BE2C (cell line): Measurements from ENCODE around the gene TFF3.

Experiments used
- DNase-seq: peaks from one replicate; pipeline ENCODE4 v3.0.0-alpha.2; 2020
- H3K27me3 ChIP-seq: fragments of 250-450 bp; sonication (Bioruptor Pico); 2 replicates; pipeline ENCODE4 v1.5.1; 2020; ENCODE audit warnings: mild to moderate bottlenecking
- H3K36me3 ChIP-seq: fragments of 250-450 bp; sonication (Bioruptor Pico); 2 replicates; pipeline ENCODE4 v1.5.1; 2020; ENCODE audit warnings: mild to moderate bottlenecking
- H3K4me1 ChIP-seq: fragments of 250-450 bp; sonication (Bioruptor Pico); 2 replicates; pipeline ENCODE4 v1.5.1; 2020
- H3K4me3 ChIP-seq: 2 replicates; pipeline ENCODE4 v1.5.1; 2011; ENCODE audit warnings: low read depth, low read length
- H3K9me3 ChIP-seq: fragments of 250-450 bp; sonication (Bioruptor Pico); 2 replicates; pipeline ENCODE4 v1.5.1; 2020
- TF ChIP-seq, protein P1 (sequence below): IDR thresholded peaks from 2 replicates; pipeline ENCODE4 v1.5.1; 2012; ENCODE audit warnings: mild to moderate bottlenecking, low read depth, low read length

TFF3 gene

GRCh38 chr21:42344631-42345030 lies 29.4 kb upstream of the TFF3 start:
- Histone ChIP-seq H3K27me3 (no peaks in the 10 kb centered on the region), H3K4me1 (no peaks in the 10 kb centered on the region), H3K4me3 (no peak overlapping the region), H3K9me3 (no peaks in the 10 kb centered on the region), H3K36me3 (no peaks in the 10 kb centered on the region)
- no peak for DNase-seq
- TF ChIP-seq, protein P1, sequence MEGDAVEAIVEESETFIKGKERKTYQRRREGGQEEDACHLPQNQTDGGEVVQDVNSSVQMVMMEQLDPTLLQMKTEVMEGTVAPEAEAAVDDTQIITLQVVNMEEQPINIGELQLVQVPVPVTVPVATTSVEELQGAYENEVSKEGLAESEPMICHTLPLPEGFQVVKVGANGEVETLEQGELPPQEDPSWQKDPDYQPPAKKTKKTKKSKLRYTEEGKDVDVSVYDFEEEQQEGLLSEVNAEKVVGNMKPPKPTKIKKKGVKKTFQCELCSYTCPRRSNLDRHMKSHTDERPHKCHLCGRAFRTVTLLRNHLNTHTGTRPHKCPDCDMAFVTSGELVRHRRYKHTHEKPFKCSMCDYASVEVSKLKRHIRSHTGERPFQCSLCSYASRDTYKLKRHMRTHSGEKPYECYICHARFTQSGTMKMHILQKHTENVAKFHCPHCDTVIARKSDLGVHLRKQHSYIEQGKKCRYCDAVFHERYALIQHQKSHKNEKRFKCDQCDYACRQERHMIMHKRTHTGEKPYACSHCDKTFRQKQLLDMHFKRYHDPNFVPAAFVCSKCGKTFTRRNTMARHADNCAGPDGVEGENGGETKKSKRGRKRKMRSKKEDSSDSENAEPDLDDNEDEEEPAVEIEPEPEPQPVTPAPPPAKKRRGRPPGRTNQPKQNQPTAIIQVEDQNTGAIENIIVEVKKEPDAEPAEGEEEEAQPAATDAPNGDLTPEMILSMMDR, result no peak

- Histone ChIP-seq H3K4me3 (no peak overlapping the region), H3K27me3 (no peaks in the 10 kb centered on the region), H3K9me3 (no peaks in the 10 kb centered on the region), H3K4me1 (no peaks in the 10 kb centered on the region), H3K36me3 (no peaks in the 10 kb centered on the region)
- TF ChIP-seq, protein P1, result no peak
- no peak for DNase-seq
Observed at GRCh38 chr21:42343963-42344510, 28.8 kb upstream of the TFF3 start.

DNA sequence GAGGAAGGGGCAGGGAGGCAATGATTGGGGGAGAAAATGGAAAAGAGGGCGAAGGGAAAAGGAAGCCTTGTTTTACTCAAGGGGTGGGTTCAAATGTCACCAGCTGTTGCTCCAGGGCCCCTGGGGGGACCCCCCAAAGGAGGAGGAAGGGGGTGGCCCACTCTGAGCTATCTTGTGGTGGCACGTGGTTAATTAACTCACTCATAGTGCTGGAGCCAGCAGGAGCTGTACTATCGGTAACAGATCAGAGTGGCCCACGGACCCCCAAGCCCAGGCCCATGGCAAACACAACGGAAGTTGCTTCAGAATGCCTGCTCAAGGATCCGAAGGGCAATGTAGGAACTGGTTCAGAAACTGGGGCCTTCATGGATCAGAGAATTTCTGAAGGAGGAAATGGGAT lies 28.3 kb upstream of the TFF3 start:
- H3K4me3 ChIP-seq, result no peak overlapping the region
- no peaks in the 10 kb centered on the region for H3K4me1 ChIP-seq
- H3K36me3 ChIP-seq, result no peaks in the 10 kb centered on the region
- H3K9me3 ChIP-seq, result no peaks in the 10 kb centered on the region
- no peaks in the 10 kb centered on the region for H3K27me3 ChIP-seq
- DNase-seq, result no peak
- TF ChIP-seq, protein P1, result no peak

DNA sequence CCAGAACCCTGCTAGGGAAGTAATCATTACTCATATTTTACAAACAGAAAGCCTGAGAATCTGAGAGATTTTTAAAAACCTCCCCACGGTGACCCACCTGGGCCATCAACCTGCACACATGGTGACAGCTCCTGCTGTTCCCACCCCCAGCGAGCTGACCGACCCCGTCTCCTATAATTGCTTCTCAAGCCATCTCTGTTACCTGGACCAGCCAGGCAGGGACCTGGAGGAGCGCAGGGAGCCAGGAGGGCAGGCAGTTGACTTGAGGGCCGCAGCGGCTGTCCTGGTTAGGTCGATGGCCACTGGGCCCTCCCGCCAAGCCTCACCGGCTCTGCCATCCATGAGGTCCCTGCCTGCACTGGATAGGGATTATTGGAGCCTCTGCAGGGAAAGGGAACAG lies 27.9 kb upstream of the TFF3 start:
- Histone ChIP-seq H3K4me1 (no peaks in the 10 kb centered on the region), H3K36me3 (no peaks in the 10 kb centered on the region), H3K27me3 (no peaks in the 10 kb centered on the region), H3K9me3 (no peaks in the 10 kb centered on the region), H3K4me3 (no peak overlapping the region)
- TF ChIP-seq, protein P1, result no peak
- DNase-seq, result no peak

DNA sequence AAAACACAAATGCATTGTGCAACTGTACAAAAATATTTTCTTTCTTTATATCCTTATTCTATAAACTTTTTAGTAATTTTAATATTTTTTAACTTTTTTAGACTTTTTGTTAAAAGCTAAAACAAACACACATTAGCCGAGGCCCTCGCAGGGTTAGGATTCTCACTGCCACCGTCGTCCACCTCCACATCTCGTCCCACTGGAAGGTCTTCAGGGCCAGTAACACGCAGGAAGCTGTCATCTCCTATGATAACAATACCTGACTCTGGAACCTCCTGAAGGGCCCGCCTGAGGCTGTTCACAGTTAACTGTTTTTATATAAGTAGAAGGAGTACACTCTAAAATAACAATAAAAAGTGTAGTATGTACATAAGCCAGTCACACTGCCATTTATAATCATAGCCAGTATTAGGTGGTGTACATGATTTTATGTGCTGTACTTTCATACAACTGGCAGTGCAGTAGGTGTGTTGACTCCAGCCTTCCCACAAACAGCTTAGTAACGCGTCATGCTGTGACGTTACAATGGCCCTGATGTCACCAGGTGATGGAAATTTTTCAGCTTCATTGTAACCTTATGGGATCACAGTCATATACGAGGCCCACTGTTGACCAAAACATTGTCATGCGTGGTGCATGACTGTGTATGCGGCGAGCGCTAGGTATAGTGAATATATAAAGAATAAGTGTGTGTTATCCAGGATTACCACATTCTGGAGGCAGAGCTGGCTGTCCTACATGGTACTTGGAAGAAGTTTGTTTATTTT lies 26.8 kb upstream of the TFF3 start:
- TF ChIP-seq, protein P1, result no peak
- Histone ChIP-seq H3K4me1 (no peaks in the 10 kb centered on the region), H3K36me3 (no peaks in the 10 kb centered on the region), H3K4me3 (no peak overlapping the region), H3K27me3 (no peaks in the 10 kb centered on the region), H3K9me3 (no peaks in the 10 kb centered on the region)
- no peak for DNase-seq
